CD4-positive, alpha-beta T cell (primary cell): Measurements from ENCODE around the gene CLGN. TPM values are rescaled to one million over a fixed set of nuclear protein-coding genes. Genes with fewer than 3 reads are reported as not detected.

Experiments
- ATAC-seq: fragments of 200-7000 bp; cut with Tn5 transposase; one replicate; pipeline ENCODE4 v1.10.0; 2022; ENCODE audit warnings: mild to moderate bottlenecking; ENCODE audit not compliant: poor library complexity
- CTCF ChIA-PET: fragments of 350-600 bp; sonication (Branson Sonifier 250); formaldehyde crosslinking; loops from one replicate; lab custom pipeline; 2021; ENCODE audit warnings: antibody characterized with exemption, inconsistent platforms; lab: Charles Lee
- POLR2A ChIA-PET: fragments of 350-600 bp; sonication (Branson Sonifier 250); formaldehyde crosslinking; loops from one replicate; lab custom pipeline; 2021; ENCODE audit warnings: antibody characterized with exemption, inconsistent platforms; lab: Charles Lee
- DNase-seq, 14 experiments: peaks; one replicate each; pipeline ENCODE4 v3.0.0-alpha.2; 2013 to 2020; ENCODE audit warnings: mixed read lengths in 2 of 14
- H3K27ac ChIP-seq, 2 donors: one replicate each; pipeline versions ENCODE4 v1.5.1 to v1.7.0; 2013; ENCODE audit warnings: low read length in 2 of 2, low read depth in 1 of 2, mild to moderate bottlenecking in 1 of 2
- H3K27me3 ChIP-seq, 2 experiments: 1 replicate in 1 of 2; 2 replicates in 1 of 2; pipeline versions ENCODE4 v1.6.1 to v1.7.0; 2013; ENCODE audit warnings: low read length in 2 of 2, control low read depth in 1 of 2, mild to moderate bottlenecking in 1 of 2, moderate library complexity in 1 of 2; ENCODE audit not compliant: insufficient read depth in 2 of 2, control insufficient read depth in 1 of 2
- H3K36me3 ChIP-seq: one replicate; pipeline ENCODE4 v1.6.1; 2013; ENCODE audit warnings: low read length, control low read depth; ENCODE audit not compliant: insufficient read depth
- H3K4me1 ChIP-seq: one replicate; pipeline ENCODE4 v1.6.1; 2013; ENCODE audit warnings: low read length, control low read depth; ENCODE audit not compliant: insufficient read depth
- H3K4me3 ChIP-seq: one replicate; pipeline ENCODE4 v1.5.1; 2013; ENCODE audit warnings: mild to moderate bottlenecking, low read length, moderate library complexity
- H3K9me3 ChIP-seq, 2 experiments: 1 replicate in 1 of 2; 2 replicates in 1 of 2; pipeline versions ENCODE4 v1.6.1 to v1.7.0; 2013; ENCODE audit warnings: low read length in 2 of 2, mild to moderate bottlenecking in 2 of 2, control low read depth in 1 of 2, moderate library complexity in 1 of 2; ENCODE audit not compliant: control insufficient read depth in 1 of 2, insufficient read depth in 1 of 2
- H3K27ac Mint-ChIP-seq: one replicate; pipeline ENCODE4 v1.8.0; 2020; ENCODE audit warnings: mixed read lengths
- H3K27me3 Mint-ChIP-seq: one replicate; pipeline ENCODE4 v1.8.0; 2021; ENCODE audit warnings: mixed read lengths
- H3K36me3 Mint-ChIP-seq: one replicate; pipeline ENCODE4 v1.8.0; 2021; ENCODE audit warnings: low read depth, mixed read lengths
- H3K4me1 Mint-ChIP-seq: one replicate; pipeline ENCODE4 v1.8.0; 2021; ENCODE audit warnings: low read depth, mixed read lengths
- H3K4me3 Mint-ChIP-seq: one replicate; pipeline ENCODE4 v1.8.0; 2020; ENCODE audit warnings: mild to moderate bottlenecking, mixed read lengths
- H3K9me3 Mint-ChIP-seq: one replicate; pipeline ENCODE4 v1.8.0; 2020; ENCODE audit warnings: mixed read lengths
- intact Hi-C, 2 experiments: fragments of 100-400 bp; cut with DNase I in 1 of 2; cut with micrococcal nuclease in 1 of 2; formaldehyde crosslinking; loops; one replicate each; pipeline versions ENCODE4 v1.15.1 to v1.9.0; 2023 to 2025; cut with DNase I, micrococcal nuclease
- total RNA-seq, 174 experiments: library from RNA in 2 of 174; stranded (reverse) in 2 of 174; gene quantifications; one replicate each; pipeline ENCODE4 v1.2.3 and lab custom pipeline; 2021 to 2026
- TF ChIP-seq, protein P1 (sequence below): fragments of 200-600 bp; IDR thresholded peaks from one replicate; pipeline ENCODE4 v1.8.0; 2022; ENCODE audit warnings: antibody characterized with exemption, mild to moderate bottlenecking

The CLGN gene
- total RNA-seq, 2 experiments from 2014 or later: not detected

GRCh38 chr4:140355288-140355687 is 72.2 kb downstream of the CLGN start:
- no peak overlapping the region for H3K27ac ChIP-seq
- Mint-ChIP-seq H3K27me3 (no peaks in the 10 kb centered on the region), H3K27ac (no peak overlapping the region), H3K9me3 (no peaks in the 10 kb centered on the region), H3K4me3 (no peak overlapping the region), H3K4me1 (peaks cover 18% of the 10 kb centered on the region), H3K36me3 (no peaks in the 10 kb centered on the region)
- ATAC-seq (no peak), DNase-seq (no peak)
- ChIA-PET CTCF (no interaction called here), POLR2A (no interaction called here)
- peaks cover 11% of the 10 kb centered on the region for H3K4me1 ChIP-seq
- H3K9me3 ChIP-seq: no peaks in the 10 kb centered on the region
- no peaks in the 10 kb centered on the region for H3K36me3 ChIP-seq
- no peaks in the 10 kb centered on the region for H3K27me3 ChIP-seq
- intact Hi-C loops: loop anchor here in 1 of 2 experiments (10.0 kb wide), 1 partner anchor 620 kb away; no protein-coding TSS in a partner anchor
- H3K4me3 ChIP-seq: no peak overlapping the region
- TF ChIP-seq, protein P1, sequence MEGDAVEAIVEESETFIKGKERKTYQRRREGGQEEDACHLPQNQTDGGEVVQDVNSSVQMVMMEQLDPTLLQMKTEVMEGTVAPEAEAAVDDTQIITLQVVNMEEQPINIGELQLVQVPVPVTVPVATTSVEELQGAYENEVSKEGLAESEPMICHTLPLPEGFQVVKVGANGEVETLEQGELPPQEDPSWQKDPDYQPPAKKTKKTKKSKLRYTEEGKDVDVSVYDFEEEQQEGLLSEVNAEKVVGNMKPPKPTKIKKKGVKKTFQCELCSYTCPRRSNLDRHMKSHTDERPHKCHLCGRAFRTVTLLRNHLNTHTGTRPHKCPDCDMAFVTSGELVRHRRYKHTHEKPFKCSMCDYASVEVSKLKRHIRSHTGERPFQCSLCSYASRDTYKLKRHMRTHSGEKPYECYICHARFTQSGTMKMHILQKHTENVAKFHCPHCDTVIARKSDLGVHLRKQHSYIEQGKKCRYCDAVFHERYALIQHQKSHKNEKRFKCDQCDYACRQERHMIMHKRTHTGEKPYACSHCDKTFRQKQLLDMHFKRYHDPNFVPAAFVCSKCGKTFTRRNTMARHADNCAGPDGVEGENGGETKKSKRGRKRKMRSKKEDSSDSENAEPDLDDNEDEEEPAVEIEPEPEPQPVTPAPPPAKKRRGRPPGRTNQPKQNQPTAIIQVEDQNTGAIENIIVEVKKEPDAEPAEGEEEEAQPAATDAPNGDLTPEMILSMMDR: no peak

GRCh38 chr4:140353786-140354185 is 73.7 kb downstream of the CLGN start:
- no peaks in the 10 kb centered on the region for H3K9me3 ChIP-seq
- Mint-ChIP-seq H3K9me3 (no peaks in the 10 kb centered on the region), H3K27ac (peak overlapping the region; percentile 67), H3K4me3 (peak overlapping the region; percentile 55), H3K4me1 (peaks cover 18% of the 10 kb centered on the region), H3K27me3 (no peaks in the 10 kb centered on the region), H3K36me3 (no peaks in the 10 kb centered on the region)
- H3K27me3 ChIP-seq: no peaks in the 10 kb centered on the region
- DNase-seq (peak in 3 of 14 experiments; percentile 25 to 31 (median 30)), ATAC-seq (peak; percentile 73)
- no peaks in the 10 kb centered on the region for H3K36me3 ChIP-seq
- H3K4me1 ChIP-seq: peaks cover 11% of the 10 kb centered on the region
- ChIA-PET POLR2A (interaction anchor here (0.9 to 1.0 kb wide), 2 partner anchors 20 to 24 kb away, joined by 3 to 9 read pairs; partner anchors contain the start of gene SCOC), CTCF (interaction anchor here (0.7 kb wide), 2 partner anchors 12 to 1252 kb away, joined by 3 to 4 read pairs; no protein-coding TSS in a partner anchor)
- no peak overlapping the region for H3K4me3 ChIP-seq
- intact Hi-C loops: loop anchor here in 1 of 2 experiments (10.0 kb wide), 1 partner anchor 619 kb away; no protein-coding TSS in a partner anchor
- H3K27ac ChIP-seq: no peak overlapping the region
- TF ChIP-seq, protein P1: no peak

- Mint-ChIP-seq H3K4me1 (peaks cover 18% of the 10 kb centered on the region), H3K9me3 (no peaks in the 10 kb centered on the region), H3K4me3 (no peak overlapping the region), H3K27ac (no peak overlapping the region), H3K27me3 (no peaks in the 10 kb centered on the region), H3K36me3 (no peaks in the 10 kb centered on the region)
- CTCF ChIA-PET: interaction anchor here (1.3 kb wide), 1 partner anchor 9 kb away, joined by 4 read pairs; no protein-coding TSS in a partner anchor
- intact Hi-C loops: loop anchor here in 1 of 2 experiments (2.0 to 10.0 kb wide), 2 partner anchors 337 to 617 kb away; no protein-coding TSS in a partner anchor
- Histone ChIP-seq H3K4me1 (peaks cover 11% of the 10 kb centered on the region), H3K27ac (no peak overlapping the region), H3K36me3 (no peaks in the 10 kb centered on the region), H3K9me3 (no peaks in the 10 kb centered on the region), H3K27me3 (no peaks in the 10 kb centered on the region), H3K4me3 (no peak overlapping the region)
- POLR2A ChIA-PET: interaction anchor here (1.0 kb wide), 1 partner anchor 9 kb away, joined by 3 read pairs; no protein-coding TSS in a partner anchor
- DNase-seq (no peak), ATAC-seq (no peak)
- TF ChIP-seq, protein P1: no peak
These were observed 76.1 kb downstream of the CLGN start for GRCh38 chr4:140351093-140352075.
